SHP77 (cell line): ENCODE measurements around the gene DPP10.
A peak's percentile ranks its signal among the peaks of the same experiment; 100 is the strongest.

Experiments
- DNase-seq, 2 experiments: peaks; one replicate each; lab custom pipeline; 2025; lab: John Stamatoyannopoulos, UW

The DPP10 gene

DNA sequence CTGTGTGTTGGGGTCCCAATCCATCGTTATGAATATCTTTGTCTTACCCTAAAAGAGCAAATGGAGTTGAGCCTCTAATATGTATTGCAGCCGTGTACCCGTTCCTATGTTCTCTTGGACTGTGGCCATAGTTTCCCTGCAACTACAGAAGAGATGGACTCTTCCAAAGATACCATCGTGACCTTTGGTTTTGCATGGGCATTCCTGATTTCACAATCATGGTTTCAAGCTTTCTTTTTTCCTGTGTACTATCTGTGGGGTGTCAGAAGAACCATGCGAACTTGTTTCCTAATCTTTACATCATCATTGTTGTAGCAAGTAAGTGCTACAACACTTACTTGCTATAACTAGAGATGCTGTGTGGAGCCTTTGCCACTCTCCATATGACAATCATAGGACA, 1295.7 kb downstream of the DPP10 start:
- no peak for DNase-seq

DNA sequence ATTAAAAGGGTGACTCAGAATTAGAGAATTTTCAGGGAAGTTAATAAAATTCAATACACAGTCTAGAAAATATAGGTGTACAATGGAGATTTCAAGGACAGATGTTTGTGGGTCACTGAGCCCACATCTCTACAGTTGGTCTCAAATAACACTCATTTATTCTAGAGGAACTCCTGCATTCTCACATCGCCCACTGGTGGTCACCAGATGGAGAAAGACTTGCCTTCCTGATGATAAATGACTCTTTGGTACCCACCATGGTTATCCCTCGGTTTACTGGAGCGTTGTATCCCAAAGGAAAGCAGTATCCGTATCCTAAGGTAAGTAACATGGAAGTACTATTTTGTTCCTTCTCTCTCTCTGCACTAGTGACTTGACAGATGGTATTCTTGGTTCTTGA, 1297.1 kb downstream of the DPP10 start:
- peak in 1 of 2 experiments; percentile 8 for DNase-seq

DNA sequence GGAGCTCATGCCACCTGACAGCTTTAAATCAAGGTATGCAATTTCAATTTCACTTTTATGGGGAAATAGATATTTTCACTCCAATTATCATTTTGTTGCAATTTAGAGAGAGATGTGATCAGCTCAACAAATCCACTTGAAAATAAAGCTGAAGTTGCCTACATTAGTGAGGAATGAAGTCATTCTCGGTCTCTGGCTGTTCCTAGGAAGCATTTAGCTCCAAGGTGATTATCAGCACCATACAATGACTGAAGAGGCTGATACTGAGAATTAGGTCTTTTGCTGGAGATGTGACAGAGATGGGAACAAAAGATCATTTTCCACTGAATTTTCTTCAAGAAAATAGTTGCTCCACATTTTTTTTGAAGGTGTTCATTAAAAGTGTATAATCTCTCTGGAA, 1303.7 kb downstream of the DPP10 start:
- DNase-seq = no peak

DNA sequence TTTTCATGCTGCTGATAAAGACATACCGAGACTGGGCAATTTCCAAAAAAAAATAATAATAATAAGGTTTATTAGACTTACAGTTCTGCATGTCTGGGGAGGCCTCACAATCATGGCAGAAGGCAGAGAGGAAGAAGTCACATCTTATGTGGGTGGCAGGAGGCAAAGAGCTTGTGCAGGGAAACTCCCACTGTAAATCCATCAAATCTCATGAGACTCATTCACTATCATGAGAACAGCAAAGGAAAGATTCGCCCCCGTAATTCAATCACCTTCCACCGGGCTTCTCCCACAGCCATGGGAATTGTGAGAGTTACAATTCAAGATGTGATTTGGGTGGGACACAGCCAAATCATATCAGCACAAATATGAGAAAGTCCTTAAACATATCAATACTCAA, 1314.8 kb downstream of the DPP10 start:
- DNase-seq = no peak

DNA sequence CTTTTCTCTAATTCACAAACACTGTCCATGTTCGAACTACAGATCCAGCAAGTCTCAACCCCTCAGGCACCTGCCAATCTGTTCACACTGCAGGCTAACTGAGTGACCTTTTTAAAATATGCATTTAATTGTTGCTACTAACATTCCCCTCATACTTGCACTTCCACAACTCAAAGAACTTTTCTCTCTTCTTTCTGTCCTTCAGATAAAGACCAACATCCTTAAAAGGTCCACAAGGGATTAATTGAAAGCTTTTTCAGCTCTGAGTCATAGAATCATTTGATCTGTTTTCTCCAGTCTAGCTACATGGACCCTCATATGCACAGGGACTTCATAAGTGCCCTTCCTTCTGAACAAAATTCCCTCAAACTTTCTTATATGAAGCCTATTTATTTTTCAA, 1321.2 kb downstream of the DPP10 start:
- no peak for DNase-seq

DNA sequence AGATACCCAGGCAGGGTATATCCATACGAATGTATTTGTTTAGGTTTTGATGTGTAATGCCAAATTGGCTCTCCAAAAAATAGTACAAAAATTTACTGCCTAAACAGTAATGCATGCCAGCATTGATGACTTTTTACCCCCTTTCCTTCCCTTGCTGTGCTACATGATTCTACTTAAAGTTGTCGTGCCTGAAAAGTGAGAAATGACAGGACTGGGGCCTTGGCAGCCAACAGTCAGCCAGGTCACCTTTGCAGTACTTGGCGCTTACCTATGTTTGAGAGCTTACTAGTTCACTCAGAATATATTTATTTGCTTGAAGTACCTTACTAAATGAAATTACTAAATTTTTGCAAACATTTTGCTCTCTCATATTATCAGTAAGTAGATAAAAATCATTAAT, 1329.1 kb downstream of the DPP10 start:
- DNase-seq = no peak

DNA sequence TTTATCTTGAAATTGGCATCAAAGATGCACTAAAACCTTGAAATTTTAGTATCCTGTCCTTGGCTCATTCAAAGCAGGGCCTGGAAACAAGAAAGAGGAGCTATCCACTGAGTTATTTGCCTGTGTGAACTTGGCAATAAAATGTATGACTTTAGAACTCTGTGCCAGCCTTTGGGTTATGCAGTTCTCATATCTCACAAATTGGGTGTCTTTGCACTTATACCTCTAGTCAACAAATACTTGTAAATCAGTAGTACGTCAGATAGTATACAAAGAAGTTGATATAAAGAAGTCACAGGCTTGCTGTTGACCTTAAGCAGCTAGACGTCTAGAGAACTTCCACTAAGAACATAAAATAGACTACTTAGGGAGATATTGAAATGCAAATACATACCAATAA, 1331.9 kb downstream of the DPP10 start:
- no peak for DNase-seq

DNA sequence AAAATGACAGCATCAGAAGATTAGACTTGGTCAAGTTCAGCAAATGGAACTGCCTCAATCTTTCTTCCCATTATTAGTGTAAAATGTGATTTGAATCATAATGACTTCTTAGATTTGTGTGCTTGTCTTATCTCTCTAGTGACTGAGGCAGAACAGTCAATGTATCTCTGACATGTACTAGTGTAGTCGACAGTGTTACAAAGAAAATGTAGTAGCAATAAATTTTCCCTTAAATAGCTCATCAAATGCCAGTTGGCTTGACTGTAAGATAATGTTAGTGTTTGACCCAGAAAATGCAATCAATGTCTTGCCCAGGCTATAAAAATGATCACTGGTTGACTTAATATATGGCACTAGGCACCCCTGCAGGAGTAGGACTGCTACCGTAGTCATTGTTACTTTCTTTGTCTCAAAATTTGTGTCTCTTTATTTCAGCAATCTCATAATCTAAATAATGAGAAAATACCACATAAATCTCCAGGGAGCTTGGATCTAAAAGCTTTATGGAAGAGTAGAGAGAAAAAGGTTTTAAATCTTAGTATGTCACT, 1336.7 kb downstream of the DPP10 start:
- DNase-seq = no peak

DNA sequence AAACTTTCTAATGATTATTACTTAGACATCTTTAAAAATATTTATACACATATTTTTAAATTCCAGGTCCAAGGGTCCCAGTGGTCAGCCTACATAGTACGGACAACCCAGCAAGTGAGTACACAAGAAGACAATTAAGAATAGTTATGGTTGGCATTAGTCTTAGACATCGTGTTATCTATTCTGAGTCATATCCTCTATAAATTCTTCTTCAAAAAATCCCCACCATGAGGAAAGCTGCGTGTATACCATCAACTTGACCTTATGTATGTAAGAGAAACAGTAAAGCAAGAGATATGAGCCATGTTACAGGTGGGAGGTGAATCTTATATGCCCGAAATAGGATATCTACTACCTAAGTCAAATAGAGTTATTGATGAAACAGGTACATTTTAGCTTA, 1339.8 kb downstream of the DPP10 start:
- no peak for DNase-seq

DNA sequence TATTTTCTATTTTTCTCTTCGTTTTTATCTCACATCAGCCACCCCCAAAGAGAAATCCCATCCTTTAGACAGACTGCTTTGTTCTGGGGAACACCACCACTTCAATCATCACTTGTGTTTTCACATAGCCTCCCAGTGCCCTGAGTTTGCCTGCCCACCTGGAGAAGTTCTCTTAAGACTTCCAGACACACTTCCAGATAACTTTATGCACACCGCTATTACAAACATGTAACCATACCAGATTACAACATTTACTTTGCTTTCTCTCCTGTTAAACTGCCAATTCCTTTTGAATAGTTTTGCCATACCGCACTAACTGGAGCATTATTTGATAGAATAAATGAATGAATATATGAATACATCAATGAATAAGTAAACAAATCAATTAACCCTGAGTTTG, 1353.6 kb downstream of the DPP10 start:
- no peak for DNase-seq

DNA sequence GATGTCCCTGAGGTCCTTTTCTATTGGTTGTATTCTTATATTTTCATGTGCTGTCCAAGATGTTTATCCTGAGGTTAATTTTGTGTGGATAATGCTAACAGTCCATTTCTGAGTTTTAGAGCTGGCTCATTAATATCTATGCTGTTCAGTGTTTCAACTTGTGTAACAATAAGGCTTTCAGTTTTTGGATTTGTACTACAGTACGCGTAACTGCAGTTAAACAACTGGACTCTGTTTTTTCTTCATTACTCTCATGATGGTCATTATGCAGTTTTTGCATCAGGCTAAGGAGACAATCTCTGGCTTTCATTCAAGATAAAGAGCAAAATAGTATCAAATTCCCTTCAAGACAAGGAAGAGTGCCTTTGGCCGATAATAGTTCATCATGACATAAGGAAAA, 1364.8 kb downstream of the DPP10 start:
- DNase-seq = no peak

DNA sequence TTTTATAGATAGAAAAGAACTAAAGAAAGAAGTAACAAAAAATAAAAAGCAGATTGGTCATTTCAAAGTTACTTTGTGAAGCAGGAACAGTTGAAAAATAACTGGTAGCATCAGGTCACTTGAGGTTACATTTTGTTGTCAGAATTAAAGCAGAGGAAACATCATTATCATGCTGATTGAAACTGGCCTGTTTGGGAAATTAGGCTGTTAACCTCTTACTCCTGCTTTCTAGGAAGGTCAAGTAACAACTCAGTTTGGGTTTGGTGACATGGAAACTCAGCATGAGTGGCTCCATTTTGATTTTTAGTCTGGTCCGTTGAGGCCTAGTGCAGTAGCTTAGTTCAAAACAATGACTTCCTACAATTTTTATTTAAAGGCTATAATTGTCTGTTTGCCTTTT, 1383.5 kb downstream of the DPP10 start:
- no peak for DNase-seq

DNA sequence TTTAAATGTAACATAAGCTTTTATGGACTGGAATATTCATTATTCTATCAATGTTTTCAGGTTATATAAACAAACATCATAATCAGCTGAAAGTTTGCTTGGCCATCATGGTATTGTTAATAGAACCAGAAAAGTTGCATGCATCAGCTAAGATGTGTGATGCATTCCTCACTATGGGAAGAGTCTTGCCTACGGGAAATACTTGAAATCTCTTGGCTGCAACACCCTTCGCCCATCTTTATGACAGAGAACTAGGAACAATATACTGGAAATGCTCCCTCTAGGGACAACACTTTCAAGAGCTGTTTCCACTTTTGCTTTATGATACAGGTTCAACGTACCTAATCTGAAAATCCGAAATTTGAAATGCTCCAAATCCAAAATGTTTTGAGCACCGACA, 1390.8 kb downstream of the DPP10 start:
- DNase-seq = no peak

DNA sequence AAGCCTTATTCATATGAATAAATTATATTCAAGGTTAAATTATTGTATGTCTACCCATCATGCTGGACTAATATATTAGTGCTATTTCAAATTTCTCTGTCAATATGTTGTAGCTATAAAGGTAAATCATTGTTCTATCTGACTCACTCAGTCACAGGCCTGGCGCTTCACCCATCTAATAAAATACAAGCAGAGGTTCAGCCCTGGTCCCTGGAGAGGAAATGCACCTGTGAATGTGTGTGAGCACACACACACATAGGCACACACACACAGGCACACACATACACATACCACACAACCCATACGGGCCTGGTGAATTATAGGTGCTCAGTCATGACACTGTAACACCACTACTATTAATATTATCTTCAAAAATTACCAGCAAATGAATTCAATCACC, 1396.1 kb downstream of the DPP10 start:
- no peak for DNase-seq

DNA sequence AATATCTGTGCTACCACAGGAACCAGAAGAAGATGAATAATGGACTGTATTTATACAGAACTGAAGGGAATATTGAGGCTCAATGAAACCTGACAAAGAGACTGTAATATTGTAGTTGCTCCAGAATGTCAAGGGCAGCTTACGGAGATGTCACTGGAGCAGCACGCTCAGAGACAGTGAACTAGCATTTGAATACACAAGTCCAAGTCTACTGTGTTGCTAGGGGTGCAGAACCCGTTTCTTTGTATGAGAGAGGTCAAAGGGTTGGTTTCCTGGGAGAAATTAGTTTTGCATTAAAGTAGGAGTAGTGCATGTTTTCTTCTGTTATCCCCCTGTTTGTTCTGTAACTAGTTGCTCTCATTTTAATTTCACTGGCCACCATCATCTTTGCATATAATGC, 1399.9 kb downstream of the DPP10 start:
- DNase-seq = no peak

DNA sequence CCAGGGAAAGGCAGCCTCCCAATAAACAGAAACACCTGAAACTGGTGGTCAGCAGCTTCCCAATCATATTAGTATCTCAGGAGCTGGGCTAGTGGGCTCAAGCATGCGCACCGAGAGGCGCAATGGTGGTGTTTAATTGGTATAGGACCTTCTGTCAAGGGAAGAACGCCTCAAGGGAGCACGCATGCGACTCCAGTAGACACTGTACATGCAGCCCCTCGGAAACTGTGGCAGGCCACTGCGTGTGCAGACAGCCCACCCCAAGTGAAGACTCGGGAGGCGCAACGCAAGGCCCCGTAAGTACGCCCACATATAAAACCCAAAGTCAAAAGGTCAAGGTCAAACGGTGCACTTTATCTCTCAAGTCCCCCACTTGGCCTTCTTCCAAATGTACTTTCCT, 1405.8 kb downstream of the DPP10 start:
- no peak for DNase-seq

DNA sequence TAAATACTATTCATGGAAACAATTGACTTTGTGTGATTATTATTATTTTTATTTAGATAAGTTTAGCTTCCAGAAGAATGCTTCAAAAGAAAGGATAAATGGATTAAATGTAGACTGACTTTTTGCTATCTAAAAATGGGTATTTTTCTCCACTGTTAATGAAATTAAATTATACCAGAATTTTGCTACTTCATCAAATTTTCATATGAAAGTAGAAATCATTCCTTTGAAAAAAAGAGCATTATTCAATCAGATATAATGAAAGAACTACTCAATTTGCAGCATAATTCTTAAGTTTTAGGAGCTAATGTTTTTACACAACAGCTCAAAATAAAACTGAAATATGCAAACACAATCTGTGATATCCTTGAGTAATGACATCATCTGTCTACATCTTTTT, 1424.6 kb downstream of the DPP10 start:
- DNase-seq = no peak

DNA sequence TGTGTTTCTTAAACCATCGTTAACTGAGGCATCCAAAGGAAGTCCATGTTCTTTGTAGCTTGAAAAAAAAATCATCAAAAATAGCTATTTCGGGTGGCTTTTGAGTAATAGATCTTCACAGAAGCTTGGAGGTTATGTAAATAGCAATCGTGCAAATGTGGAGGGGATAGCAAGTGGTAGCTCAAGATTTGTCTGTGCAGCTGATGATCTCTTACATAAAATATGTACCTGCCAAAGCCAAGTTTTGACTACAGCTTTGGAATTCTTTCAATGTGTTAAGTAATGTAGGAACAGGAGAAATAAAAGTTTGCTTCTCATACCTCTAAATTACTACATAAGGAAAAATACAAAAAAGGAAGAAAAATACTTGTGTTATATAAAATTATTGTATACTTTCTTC, 1432.0 kb downstream of the DPP10 start:
- DNase-seq = no peak

DNA sequence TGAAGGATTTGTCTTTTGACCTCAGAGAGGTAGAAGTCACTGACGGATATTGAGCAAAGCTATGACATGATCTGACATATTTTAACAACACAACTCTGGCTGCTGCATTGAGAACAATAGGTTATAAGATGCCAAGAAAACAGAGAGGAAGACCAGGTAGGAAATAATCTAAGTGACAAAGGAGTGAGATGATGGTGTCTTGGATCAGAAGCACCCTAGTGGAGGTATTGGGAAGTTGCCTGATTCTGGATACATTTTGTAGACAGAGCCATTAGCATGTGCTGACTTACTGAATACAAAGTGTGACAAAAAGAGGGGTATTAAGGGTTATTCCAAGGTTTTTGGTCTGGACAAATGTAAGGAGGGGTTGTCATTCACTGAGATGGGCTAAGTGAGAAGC, 1438.1 kb downstream of the DPP10 start:
- DNase-seq = no peak

DNA sequence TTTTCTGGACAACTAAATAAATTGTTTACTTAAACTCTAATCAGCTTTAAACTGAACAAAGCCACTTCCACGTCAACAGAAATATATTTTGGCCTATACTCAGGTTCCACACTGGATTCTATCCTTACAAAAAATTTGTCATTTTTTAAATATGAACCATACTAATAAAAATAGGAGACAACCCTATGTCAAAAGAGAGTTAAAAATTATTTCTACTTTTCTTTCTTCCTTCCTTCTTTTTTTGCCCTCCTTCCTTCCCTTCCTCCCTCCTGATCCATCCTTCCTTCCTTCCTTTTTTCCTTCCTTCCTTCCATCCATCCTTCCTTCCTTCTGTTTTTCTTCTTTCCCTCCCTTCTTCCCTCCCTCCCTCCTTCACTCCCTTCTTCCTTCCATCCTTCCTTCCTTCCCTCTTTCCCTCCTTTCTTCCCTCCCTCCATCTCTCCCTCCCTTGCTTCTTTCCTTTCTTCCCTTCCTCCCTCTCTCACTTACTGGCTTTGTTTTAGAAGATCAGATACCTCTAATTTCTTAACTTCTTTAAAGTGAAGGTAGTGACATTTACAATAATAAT, 1444.9 kb downstream of the DPP10 start:
- DNase-seq = no peak
